ENCODE data around the gene DUSP7. TPM values are rescaled to one million over a fixed set of nuclear protein-coding genes. Genes with fewer than 3 reads are reported as not detected.

The DUSP7 gene
- total RNA-seq, 4 donors from 2014 or later = 10.2 to 18.1 (median 14.7) TPM

DNA sequence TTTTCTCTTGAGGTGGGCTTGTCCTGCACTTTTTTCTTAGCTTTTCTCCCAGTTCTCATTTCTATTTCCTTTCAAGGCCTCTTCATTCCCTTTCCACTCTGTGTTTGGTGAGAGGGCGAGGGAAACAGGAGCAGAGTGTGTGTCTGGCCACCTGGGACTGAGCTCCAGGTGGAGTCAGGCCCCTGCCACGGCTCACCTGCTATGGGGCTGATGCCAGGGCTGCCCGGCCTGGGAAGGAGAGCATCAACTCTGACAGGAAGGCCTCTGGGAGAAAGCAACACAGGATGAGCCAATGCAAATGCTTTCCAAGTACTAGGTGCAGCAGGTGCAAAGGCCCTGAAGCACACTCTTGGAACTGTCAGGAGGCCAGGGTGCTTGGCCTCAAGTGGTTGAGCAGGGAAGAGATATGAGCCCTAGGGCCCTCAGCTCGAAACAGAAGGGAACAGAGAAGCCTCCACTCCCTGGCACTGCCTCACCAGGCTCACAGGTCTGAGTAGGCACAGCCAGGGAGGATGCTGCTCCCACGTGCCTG, 27.3 kb upstream of the DUSP7 start:
- 80 to 90% methylated on average over 2 of the region's 5 CpGs for WGBS, 2 donors (ENCODE audit: low coverage in 1 of 2)
- no peaks in the 10 kb centered on the region for H3K27me3 ChIP-seq
- H3K9me3 ChIP-seq = no peaks in the 10 kb centered on the region
- no peak overlapping the region for H3K4me3 ChIP-seq
- TF ChIP-seq CTCF (IDR thresholded peaks at IDR 0.05) (no peak), EP300 (IDR thresholded peaks at IDR 0.05) (no peak), POLR2A (IDR thresholded peaks at IDR 0.05) (no peak)
- no peak overlapping the region for H3K27ac ChIP-seq
- no peak for ATAC-seq
- H3K4me1 ChIP-seq = peaks cover 0 to 20% (median 6%) of the 10 kb centered on the region in 3 donors
- no peaks in the 10 kb centered on the region for H3K36me3 ChIP-seq

- Histone ChIP-seq H3K4me1 (peaks cover 0 to 16% (median 0%) of the 10 kb centered on the region in 3 donors), H3K9me3 (no peaks in the 10 kb centered on the region), H3K36me3 (no peaks in the 10 kb centered on the region), H3K4me3 (no peak overlapping the region), H3K27ac (no peak overlapping the region), H3K27me3 (no peaks in the 10 kb centered on the region)
- 85% methylated on average over 5 of the region's 8 CpGs; no CpG with 5 or more reads in 1 of the 2 donors for WGBS, 2 donors (ENCODE audit: low coverage in 1 of 2)
- TF ChIP-seq POLR2AphosphoS5 (IDR thresholded peaks at IDR 0.05) = no peak
- TF ChIP-seq EP300 (IDR thresholded peaks at IDR 0.05) = no peak
- TF ChIP-seq POLR2A (IDR thresholded peaks at IDR 0.05) = no peak
- TF ChIP-seq CTCF (IDR thresholded peaks at IDR 0.05) = no peak
- no peak for ATAC-seq
Measured at GRCh38 chr3:52082951-52083350, 26.6 kb upstream of the DUSP7 start.

GRCh38 chr3:52080830-52081719, 24.7 kb upstream of the DUSP7 start:
- Histone ChIP-seq H3K4me1 (peaks cover 0 to 16% (median 0%) of the 10 kb centered on the region in 3 donors), H3K4me3 (no peak overlapping the region), H3K27me3 (no peaks in the 10 kb centered on the region), H3K27ac (no peak overlapping the region), H3K9me3 (no peaks in the 10 kb centered on the region), H3K36me3 (no peaks in the 10 kb centered on the region)
- 74 to 81% methylated on average over 3 to 5 of the region's 21 CpGs for WGBS, 2 donors (ENCODE audit: low coverage in 1 of 2)
- no peak for ATAC-seq
- no peak for TF ChIP-seq EP300 (IDR thresholded peaks at IDR 0.05)
- no peak for TF ChIP-seq CTCF (IDR thresholded peaks at IDR 0.05)
- TF ChIP-seq POLR2AphosphoS5 (IDR thresholded peaks at IDR 0.05) = no peak
- TF ChIP-seq POLR2A (IDR thresholded peaks at IDR 0.05) = no peak

DNA sequence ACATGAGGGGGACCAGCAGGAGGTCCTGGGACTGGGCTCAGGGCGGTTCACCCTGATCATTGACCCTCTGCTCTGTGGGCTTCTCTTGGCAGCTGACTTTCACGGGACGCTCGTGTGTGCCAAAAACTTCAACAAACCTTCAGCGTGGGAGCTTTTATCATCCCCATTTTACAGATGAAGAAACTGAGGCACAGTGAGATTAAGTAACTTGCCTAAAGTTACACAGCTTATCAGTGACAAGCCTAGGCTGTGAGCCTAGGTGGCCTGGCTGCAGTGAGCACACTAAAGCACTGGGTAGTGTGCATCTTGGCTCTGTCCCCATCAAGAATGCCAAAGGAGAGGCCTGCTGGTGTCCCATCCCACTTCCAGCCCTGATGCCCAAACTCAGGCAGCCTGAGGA, 23.6 kb upstream of the DUSP7 start:
- Histone ChIP-seq H3K27ac (no peak overlapping the region), H3K9me3 (no peaks in the 10 kb centered on the region), H3K4me1 (peaks cover 0 to 16% (median 0%) of the 10 kb centered on the region in 3 donors), H3K4me3 (no peak overlapping the region), H3K27me3 (no peaks in the 10 kb centered on the region), H3K36me3 (no peaks in the 10 kb centered on the region)
- no peak for TF ChIP-seq POLR2AphosphoS5 (IDR thresholded peaks at IDR 0.05)
- no peak for TF ChIP-seq POLR2A (IDR thresholded peaks at IDR 0.05)
- no peak for TF ChIP-seq CTCF (IDR thresholded peaks at IDR 0.05)
- no peak for TF ChIP-seq EP300 (IDR thresholded peaks at IDR 0.05)
- WGBS, 2 donors (ENCODE audit: low coverage in 1 of 2) = no CpG with 5 or more reads among the region's 5 CpGs
- no peak for ATAC-seq

Data from gastroesophageal sphincter (tissue), 4 donors.